ENCODE measurements around the gene DBF4B.
"Not testable (repeated sequence)": the region's sequence is repeated elsewhere in the genome, so short reads cannot be mapped to it uniquely, and the experiment has no call there.

Gene DBF4B

GRCh38 chr17:44726121-44726520 is 17.7 kb downstream of the DBF4B start:
- in situ Hi-C loops (cut with MboI; ENCODE audit: low sequenced_read_pairs): not testable (repeated sequence)

DNA sequence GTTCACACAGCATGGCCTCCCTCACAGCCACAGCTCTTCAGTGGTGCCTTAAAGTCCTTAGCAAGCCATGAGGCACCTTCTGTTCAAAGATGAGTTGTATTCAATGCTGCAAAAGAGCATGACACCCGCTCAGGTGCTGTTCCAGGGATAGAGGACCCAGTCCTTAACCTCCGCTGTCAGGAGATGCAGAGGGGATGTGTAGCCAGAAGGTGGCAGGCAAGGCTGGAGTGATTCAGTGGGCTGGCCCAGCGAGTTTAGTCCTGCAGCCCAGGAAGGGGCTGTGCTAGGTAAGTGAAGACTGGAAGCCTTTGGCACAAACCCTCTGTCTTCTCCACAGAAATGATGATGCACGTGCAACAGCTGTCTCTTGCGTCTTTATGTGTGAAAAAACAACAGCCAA is 25.3 kb downstream of the DBF4B start:
- in situ Hi-C loops (cut with MboI; ENCODE audit: low sequenced_read_pairs): no loop called here

GRCh38 chr17:44734272-44734671 is 25.8 kb downstream of the DBF4B start:
- in situ Hi-C loops (cut with MboI; ENCODE audit: low sequenced_read_pairs): no loop called here

DNA sequence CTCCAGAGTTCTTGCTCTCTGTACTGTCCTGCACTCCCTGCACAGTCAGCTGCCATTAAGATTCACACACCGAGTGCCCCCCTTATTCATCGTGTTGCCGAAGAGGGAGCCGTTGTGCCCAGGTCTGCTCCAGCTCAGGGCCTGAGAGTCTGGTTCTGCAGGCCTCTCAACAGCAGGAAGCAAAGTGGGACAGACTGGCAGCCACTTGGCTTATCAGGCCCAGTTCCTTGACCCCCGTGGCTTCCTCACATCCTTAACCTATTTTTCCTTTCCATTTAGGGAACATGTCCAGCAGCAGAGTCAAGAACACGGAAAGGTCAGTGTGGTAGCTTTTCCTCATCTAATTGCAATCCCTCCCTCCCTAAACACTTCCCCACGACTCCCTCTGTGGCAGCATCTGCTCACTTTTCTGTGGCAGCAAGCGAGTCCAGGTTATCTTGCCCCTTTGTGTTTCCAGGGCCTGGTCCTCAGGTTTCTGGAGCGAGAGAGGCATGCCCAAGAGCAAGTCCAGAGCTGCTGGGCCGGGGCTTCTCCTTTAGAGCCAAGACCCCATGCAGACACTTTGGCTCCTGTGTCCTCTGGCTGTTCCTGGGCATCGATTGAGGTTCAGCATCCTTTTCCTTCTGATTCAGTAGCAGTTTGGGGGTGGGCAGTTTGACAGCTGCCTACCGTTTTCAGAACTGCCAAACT is 28.2 kb downstream of the DBF4B start:
- in situ Hi-C loops (cut with MboI; ENCODE audit: low sequenced_read_pairs): no loop called here

DNA sequence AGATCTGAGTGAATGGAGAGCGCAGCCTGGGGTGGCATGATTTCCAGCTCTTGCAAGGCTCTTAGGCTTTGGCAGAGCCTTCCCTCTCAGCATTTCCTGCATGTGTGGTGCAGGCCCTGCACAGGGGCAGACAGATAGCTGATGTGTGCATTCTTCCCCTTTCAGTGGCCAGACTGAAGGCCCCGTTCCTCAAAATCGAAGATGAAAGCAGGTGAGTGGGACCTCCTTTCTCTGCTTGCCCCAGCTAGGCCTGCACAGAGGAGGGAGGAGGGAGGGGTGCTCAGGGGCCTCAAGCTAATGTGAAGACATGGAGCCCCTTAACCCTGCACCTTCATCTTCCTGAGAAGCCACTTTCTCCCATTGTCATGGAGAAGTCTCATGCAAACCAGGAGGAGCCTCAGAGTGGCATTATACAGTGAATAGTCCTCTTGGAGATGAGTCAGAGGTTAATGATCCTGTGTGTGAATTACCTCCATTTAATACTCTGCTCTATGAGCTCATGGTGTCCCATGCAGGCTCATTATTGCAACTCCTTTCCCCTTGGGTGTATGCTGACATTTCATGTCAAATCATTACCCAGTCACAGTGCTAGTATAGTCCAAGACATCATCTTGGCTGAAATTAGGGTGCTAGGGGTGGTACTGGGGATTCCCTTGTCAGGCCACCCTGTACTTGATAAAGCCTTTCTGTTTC is 29.9 kb downstream of the DBF4B start:
- in situ Hi-C loops (cut with MboI; ENCODE audit: low sequenced_read_pairs): no loop called here

GRCh38 chr17:44741316-44741715 is 32.9 kb downstream of the DBF4B start:
- in situ Hi-C loops (cut with MboI; ENCODE audit: low sequenced_read_pairs): no loop called here

- in situ Hi-C loops (cut with MboI; ENCODE audit: low sequenced_read_pairs): no loop called here
Observed at GRCh38 chr17:44745301-44745700, 36.8 kb downstream of the DBF4B start.

- in situ Hi-C loops (cut with MboI; ENCODE audit: low sequenced_read_pairs): not testable (repeated sequence)
Observed at GRCh38 chr17:44745738-44746137, 37.3 kb downstream of the DBF4B start.

DNA sequence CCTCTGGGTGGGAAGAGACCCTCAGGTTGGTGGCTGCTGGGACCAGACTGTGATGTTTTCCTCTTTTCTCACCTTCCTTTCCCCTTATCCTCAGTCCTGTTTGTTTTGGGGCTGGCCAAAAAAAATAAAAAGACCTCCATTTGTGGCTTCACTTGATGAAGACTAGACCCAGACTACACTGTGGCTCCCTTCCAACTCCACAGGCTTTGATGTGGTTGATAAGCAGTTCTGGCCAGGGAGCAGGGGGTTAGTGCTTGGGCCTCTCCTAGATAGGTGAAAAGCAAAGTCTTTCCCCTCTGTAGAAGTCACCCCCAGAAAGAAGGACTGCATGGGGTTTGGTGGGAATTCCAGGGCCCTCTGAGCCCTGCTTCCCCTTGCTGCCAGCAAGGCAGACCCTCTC is 39.1 kb downstream of the DBF4B start:
- in situ Hi-C loops (cut with MboI; ENCODE audit: low sequenced_read_pairs): no loop called here

- in situ Hi-C loops (cut with MboI; ENCODE audit: low sequenced_read_pairs): no loop called here
Observed at GRCh38 chr17:44749076-44749979, 40.9 kb downstream of the DBF4B start.

GRCh38 chr17:44749980-44750318 is 41.5 kb downstream of the DBF4B start:
- in situ Hi-C loops (cut with MboI; ENCODE audit: low sequenced_read_pairs): no loop called here

DNA sequence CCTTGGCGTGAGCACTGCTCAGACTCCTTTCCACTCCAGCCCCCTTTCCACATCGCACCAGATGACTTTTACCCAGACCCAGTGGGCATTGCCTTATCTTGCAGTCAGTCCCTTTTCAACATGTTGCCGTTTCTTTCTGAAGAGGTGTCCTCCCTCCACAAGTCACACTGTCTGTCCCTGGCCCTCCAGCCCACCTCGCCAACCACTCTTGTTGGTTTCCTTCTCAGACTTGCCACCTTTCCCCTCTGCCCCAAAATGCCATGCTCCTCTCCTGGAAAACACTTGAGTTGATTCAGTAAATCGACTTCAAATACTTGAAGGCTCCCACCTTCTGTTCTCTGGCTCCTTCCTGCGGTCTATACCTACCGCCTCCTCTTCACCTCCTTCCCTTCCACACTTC is 42.9 kb downstream of the DBF4B start:
- in situ Hi-C loops (cut with MboI; ENCODE audit: low sequenced_read_pairs): no loop called here

GRCh38 chr17:44751806-44752205 is 43.3 kb downstream of the DBF4B start:
- in situ Hi-C loops (cut with MboI; ENCODE audit: low sequenced_read_pairs): no loop called here

DNA sequence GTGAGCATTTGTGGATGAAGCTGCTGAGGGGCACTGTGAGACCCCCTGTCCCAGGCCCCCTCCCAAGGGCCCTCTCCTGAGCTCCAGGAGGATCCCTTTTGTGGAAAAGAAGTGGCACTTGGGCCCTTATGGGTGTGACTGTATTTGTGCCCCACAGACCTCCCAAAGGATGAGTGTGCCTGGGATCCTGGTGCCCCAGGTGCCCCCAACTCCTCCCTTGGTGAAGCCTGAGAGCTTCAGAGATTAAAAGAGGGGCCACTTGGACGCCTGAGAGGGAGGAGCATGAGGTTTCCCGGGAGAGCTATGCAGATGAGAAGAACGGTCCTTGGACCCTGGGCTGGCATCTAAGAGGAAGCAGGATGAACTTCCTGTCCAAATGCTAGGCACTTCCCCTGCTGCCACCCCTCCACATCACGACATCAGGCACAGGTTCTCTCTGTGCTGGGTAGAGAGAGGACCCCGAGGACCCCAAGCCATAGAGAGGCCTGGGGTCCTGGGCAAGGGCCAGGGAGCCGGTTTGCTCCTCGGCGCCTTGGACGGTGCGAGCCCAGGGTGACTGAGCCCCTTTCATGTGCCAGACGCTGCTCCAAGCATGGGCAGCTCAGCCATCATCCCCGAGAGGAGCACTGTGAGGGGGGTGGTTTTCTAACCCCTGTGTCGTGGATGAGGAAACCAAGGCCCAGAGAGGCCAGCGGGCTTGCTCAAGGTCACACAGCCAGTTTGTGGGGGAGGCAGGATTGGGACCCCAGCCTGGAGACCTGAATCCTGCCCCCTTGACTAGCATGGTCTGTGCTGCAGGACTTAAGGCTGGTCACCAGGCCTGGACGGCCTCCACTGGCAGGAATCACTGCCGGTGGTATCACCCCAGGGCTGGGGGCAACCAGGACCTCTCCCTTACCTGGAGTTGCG is 44.7 kb downstream of the DBF4B start:
- in situ Hi-C loops (cut with MboI; ENCODE audit: low sequenced_read_pairs): no loop called here

GRCh38 chr17:44754276-44754675 is 45.8 kb downstream of the DBF4B start:
- in situ Hi-C loops (cut with MboI; ENCODE audit: low sequenced_read_pairs): no loop called here

- in situ Hi-C loops (cut with MboI; ENCODE audit: low sequenced_read_pairs): not testable (repeated sequence)
Observed at GRCh38 chr17:44755180-44755579, 46.7 kb downstream of the DBF4B start.

DNA sequence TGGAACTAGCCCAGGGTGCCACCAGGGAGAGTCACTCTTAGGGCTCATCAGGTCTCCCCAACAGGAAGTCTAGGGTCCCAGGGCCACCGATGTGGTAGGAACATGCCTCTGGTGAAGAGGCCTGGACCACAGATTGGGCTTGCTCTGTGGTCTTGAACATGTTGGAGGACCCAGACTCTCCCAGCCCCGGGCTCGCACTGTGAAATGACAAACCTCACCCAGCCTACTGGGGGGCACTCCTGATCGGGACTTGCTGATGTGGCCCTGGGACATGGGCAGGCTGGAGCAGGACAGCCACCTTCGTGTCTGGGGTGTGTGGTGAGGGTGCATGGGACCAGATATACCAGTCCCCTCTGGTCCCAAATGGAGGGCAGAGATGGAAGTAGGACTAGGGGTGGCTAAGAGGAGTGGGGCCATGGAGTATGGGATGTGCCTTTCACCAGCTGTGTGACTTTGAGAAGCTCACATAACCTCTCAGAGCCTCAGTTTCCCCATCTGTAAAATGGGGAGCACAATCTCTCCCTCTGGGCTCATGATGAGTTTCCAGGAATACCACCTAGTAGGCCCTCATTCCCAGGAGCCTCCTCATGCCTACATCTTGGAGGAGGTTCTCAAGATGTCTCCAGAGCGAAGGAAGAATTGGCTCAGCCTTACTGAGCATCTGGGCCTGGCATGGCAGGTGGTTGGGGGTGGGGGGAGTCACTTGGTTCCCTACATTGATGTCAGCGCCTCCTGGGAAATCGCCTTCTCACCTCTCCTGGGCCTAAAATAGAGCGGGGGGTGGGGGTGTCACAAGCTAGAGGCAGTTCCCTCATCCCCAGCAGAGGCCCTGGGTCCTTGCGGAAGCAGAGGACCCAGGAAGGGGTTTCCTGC is 48.8 kb downstream of the DBF4B start:
- in situ Hi-C loops (cut with MboI; ENCODE audit: low sequenced_read_pairs): no loop called here

GRCh38 chr17:44757918-44758413 is 49.5 kb downstream of the DBF4B start:
- in situ Hi-C loops (cut with MboI; ENCODE audit: low sequenced_read_pairs): no loop called here

GRCh38 chr17:44758414-44759085 is 50.1 kb downstream of the DBF4B start, which contains the start of gene ADAM11:
Gene ADAM11 (plus strand): TSS chr17:44758988. CDS start chr17:44759200, 212 bp downstream.
- in situ Hi-C loops (cut with MboI; ENCODE audit: low sequenced_read_pairs): no loop called here
